ENCODE data around the gene DGCR2.

DNA sequence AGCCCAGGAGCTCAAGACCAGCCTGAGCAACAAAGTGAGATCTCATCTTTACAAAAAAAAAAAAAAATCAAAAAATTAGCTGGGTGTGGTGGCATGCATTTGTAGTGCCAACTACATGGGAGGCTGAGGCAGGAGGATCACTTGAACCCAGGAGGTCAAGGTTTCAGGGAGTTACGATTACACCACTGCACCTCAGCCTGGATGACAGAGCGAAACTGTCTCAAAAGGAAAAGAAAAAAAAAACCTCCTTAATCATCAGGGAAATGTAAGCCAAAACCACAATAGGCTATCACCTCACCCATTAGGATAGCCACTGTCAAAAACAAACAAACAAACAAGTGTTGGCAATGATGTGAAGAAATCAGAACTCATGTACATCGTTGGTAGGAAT lies 13.4 kb downstream of the DGCR2 start:
- TF ChIP-seq, protein P1, sequence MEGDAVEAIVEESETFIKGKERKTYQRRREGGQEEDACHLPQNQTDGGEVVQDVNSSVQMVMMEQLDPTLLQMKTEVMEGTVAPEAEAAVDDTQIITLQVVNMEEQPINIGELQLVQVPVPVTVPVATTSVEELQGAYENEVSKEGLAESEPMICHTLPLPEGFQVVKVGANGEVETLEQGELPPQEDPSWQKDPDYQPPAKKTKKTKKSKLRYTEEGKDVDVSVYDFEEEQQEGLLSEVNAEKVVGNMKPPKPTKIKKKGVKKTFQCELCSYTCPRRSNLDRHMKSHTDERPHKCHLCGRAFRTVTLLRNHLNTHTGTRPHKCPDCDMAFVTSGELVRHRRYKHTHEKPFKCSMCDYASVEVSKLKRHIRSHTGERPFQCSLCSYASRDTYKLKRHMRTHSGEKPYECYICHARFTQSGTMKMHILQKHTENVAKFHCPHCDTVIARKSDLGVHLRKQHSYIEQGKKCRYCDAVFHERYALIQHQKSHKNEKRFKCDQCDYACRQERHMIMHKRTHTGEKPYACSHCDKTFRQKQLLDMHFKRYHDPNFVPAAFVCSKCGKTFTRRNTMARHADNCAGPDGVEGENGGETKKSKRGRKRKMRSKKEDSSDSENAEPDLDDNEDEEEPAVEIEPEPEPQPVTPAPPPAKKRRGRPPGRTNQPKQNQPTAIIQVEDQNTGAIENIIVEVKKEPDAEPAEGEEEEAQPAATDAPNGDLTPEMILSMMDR (IDR thresholded peaks at IDR 0.05) = no peak
- no peak for TF ChIP-seq POLR2A (IDR thresholded peaks at IDR 0.05)
- no peak for TF ChIP-seq POLR2AphosphoS5 (IDR thresholded peaks at IDR 0.05)
